ENCODE results near the gene NFIA.

NFIA gene

DNA sequence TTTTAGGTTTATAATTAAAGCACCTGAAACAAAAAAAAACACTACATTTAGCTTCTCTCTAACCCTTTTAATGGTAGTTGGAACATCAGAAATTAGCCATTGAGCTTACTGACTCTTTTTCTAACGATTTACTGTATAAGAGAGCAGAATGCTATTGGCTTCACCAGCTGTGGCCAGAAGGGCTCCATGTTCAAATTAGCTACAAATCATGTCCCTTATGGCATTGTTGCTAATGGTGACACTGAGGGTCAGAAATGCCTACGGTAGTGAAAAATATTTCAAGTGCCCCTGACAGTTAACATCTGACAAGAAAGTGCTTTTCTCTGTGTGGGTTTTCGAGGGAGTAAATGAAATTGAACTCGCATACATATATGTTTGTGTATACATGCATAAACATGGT is 232.7 kb downstream of the NFIA start:
- DNase-seq: no peak

DNA sequence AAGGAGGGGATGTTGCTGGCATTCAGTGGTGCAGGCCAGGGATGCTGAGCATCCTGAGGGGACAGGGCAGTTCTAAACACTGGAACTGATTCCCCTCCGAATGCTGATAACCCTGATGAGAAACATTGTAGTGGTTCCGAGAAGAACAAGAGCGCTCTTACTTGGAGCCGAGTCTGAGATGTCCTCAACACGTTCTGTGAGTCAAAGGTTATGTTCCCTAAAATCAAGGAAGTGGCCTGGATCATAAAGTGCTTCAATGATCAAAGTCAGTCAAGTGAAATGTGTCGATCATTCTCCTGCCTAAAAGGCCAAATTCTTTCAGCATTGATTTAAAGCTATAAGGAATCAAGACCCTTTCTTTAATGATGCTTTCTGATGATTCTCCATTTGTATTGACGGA is 234.1 kb downstream of the NFIA start:
- DNase-seq: no peak

DNA sequence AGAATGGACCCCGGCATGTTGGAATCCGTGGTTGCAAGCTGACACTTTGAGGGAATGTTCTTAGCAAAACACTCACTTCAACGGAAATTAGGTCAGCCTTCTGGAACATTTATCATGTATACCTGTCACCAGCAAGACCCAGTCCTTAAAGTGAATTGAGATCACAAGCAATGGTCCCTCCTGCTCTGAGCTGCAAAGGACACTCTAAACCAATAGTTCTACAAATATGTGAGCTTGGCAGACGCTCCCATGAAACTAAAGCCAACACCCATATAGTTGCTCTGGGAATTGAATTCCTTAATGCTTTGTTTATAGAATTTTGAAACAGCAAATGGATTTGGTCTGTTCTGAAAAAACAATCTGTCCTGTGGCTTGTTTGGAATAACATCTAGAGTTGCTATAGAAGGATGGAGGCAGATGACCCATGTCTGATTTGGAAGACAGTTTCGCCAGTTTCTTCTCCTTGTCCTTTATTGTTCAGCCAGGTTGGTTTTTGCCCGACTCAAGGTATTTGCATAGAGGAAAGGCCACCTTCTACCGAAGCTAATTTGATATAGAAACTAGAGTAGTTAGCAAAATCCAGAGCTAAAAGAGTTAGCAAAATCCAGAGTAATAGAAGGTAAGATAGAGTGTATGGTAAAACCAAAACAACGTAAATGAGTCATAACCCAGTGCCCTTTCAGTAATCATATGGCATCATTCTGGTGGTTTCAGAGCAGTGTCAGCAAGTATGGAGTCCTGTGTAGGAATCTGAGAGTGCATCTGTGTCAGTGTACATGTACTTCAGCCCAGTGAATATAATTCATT is 236.2 kb downstream of the NFIA start:
- DNase-seq: no peak

DNA sequence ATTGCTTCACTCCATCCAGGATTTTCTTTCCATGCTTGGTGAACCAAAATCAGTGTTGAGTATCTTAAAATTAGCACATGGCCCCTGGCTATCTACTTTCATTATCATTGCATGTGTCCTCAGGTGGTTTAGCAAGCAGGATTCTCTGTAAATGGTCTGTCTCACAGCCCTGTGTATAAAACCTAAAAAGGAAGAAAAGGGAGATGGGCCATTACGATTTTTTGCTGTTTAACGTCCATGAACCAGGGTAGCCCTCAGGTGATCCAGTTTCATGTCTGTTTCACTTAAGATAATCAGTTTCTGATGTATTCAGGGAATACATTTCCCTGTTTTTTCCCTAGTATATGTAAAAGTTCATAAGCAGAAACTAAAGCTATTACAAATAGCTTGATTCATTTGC is 238.2 kb downstream of the NFIA start:
- no peak for DNase-seq

DNA sequence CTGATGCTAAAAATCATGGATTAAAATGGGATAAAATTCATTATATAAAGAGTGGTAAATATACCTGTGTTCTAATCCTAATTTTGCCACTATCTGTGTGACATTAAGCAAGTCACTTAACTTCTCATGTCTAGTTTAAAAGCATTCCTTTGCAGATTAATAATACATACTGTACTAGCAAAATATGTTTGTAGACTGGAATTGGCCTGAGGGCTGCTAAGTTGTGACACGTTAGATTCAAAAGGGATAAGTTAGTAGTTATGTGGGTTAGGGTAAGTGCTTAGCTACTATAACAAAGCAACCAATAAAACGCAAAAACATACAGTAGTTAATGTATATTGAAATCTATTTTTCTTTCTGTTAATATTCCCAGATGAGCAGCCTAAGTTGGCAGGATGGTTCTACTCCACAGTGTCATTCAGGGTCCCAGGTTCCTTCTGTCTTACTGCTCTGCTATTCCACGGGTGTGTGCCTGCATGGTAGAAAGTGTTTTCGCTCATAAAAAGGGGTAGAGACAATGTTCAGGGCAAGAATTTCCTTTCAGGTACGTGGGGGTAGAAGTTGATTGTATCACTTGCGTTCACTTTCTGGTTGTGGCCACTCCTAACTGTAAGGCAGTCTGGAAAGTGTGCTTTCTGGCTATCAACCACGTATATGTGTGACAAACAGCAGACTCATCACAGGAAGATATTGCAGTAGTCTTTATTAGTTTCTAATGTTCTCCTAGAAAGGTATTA is 239.8 kb downstream of the NFIA start:
- DNase-seq: no peak

GRCh38 chr1:61322769-61323168 is 240.4 kb downstream of the NFIA start:
- DNase-seq: no peak

GRCh38 chr1:61323681-61324328 is 241.4 kb downstream of the NFIA start:
- no peak for DNase-seq

DNA sequence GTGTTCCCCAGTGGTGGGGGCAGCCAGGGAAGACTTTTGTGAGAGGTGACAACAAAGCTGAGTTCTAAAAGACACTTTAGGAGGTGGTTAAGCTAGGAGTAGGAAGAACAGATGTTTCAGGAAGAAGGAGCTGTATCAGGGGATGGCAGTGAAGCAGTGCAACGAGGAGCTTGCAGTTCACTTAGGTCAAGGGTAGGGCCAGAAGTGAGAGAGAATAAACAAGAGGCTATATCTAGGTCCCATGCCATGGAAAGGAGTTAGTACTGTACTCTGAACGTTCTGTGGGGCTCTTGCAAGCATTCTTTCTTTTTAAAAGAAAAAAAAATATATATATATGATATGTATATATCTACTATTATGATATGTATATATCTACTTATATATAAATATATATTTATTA is 244.4 kb downstream of the NFIA start:
- no peak for DNase-seq

- DNase-seq: no peak
Measured at GRCh38 chr1:61327436-61327835, 245.1 kb downstream of the NFIA start.

DNA sequence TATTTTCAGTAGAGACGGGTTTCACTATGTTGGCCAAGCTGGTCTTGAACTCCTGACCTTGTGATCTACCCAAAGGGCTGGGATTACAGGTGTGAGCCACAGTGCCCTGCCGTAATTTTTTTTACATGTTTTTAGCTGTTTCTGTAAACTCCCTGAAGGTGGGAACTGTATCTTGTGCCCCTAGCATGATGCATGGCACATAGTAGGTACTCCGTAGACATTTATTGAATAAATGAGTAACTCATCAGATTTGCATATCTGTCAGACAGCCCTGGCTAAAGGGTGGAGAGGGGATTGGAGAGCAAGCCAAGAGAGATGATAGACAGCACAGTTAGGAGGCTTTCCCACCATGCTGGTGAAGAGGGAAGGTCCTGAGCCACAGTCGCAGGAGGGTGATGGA is 247.2 kb downstream of the NFIA start:
- no peak for DNase-seq

DNA sequence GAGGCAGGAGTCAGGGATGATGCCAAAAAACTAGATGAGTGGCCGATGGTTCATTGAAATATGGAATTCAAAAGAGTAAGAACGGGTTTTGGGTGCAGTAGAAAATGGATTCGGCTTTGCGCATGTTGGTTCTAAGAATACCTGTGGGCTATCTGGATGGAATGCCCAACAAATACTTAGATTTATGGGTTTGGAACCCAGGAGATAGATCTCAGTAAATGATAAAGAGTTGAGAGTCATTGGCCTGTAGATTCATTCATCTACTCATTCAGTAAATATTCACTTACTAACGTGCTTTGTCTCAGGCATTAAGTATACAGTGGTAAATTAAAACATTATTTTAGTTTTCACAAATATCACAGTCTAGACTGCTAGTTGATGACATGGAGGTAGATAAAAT is 247.7 kb downstream of the NFIA start:
- DNase-seq: no peak

DNA sequence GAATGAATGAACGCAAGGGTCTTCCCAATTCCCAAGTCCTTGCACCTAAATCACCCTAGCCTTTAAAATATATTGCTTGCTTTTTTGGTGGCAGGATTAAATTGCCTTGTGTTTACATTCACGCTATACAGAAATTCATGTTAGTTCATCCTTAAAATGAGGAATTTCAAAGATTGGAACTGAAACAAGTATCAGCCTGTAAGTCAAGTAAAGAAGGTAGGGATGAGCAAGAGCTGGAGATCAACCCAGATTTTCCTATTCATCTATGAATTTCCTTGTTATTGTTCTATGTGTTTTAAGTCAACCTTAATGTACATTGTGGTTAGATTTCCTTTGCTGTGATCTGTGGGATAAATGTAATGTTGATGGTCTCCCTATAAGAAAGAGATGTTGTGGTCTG is 248.2 kb downstream of the NFIA start:
- DNase-seq: no peak

DNA sequence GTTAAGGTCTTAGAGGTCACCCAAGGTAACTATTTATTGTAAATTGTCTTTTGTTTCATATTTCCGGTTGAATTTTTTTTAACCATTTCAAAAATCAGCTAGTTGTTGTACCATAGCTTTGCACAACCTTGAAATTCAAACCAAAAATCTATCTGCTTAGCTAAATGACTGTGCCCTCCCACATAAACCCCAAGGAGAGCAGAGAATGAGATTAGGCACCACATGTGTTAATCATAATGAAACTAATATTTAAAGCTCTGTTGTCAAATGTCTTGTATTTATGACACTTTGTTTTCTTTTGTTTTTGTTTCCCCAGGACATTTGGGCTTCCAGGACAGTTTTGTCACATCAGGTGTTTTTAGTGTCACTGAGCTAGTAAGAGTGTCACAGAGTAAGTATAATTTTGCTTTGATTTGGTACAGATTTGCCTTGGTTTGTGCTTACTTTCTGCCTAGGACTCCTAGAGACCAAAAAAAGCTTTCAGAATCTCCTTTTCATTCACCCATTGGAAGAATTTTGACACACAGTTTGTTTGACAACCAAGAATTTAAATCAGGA is 249.9 kb downstream of the NFIA start:
- no peak for DNase-seq

DNA sequence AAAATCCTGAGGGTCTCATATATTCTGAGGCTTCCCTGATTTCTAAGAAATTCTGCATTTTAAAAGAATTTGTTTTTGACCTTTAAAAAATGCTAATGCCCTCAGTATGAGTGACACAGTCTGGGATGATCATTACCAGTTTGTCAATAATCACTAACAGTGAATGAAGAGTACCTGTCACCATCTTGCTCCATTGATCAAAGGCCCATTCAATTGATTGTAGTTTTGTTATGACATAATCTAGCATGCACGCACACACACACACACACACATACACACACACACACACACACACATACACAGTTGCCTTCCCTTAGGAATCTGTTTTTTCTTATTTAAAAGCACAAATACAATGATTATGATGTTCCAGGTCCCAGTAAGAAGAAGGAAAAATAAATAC is 250.4 kb downstream of the NFIA start:
- no peak for DNase-seq

GRCh38 chr1:61334718-61335589 is 252.6 kb downstream of the NFIA start:
- no peak for DNase-seq

DNA sequence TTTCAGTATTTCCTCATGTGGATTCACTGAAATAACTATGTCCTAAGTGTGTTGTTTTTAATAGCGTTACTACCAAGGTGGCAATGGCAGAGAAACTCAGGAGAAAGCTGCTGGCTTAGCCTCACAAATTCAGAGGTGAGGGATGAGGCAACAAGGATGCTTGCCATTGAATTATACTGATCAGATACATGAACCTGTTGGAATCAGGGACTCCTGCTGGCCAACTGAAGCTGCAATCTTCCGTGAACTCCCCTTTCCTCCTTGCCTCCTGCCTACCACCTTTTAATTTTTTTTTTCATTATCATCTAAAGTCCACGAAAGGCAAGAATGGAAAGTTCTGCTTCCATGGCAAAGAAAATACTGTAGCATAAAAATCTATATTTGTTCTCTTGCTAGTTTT is 254.7 kb downstream of the NFIA start:
- no peak for DNase-seq

GRCh38 chr1:61337441-61337951 is 255.1 kb downstream of the NFIA start:
- DNase-seq: no peak

DNA sequence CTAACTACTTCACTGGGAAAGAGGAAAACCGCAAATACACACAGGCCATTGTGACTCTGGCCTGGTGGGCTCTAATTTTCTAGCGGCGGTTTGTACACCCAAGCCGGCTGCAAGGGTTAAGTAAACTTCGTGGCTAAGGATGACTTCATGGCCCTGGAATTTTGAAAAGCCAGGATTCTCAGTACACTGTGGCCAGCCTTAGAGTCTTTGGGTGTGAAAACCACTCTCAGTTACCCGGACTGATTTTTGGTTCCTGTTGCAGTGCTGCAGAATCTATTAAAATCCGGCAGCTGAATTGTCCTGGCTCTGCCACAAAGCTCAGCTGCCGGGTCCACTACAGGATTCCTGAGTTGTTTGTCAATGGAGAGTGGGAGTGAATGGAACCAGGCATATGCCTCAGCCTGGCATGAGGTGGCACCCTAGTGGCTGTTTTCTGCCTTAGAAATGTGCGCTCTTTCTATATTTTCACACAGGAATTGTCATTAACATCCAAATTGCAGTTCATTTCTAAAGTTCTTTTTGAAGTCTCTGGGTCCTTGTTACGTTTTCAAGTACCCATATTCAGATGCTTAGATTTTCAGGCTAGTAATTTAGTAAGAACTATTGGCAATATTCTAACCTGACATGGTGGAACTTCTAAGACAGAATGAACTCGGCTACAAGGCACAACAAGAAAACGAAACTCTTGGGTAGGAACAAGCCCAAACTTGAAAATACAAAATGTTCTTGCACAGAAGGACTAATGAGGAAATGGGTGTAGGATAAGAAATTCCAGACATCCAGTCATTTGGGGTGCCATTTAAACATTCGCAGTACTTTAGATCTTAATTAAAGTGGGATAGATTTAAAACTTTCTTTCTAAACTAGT is 255.9 kb downstream of the NFIA start:
- no peak for DNase-seq

- no peak for DNase-seq
Measured at GRCh38 chr1:61338899-61339298, 256.5 kb downstream of the NFIA start.

GRCh38 chr1:61341426-61341825 is 259.1 kb downstream of the NFIA start:
- no peak for DNase-seq

DNA sequence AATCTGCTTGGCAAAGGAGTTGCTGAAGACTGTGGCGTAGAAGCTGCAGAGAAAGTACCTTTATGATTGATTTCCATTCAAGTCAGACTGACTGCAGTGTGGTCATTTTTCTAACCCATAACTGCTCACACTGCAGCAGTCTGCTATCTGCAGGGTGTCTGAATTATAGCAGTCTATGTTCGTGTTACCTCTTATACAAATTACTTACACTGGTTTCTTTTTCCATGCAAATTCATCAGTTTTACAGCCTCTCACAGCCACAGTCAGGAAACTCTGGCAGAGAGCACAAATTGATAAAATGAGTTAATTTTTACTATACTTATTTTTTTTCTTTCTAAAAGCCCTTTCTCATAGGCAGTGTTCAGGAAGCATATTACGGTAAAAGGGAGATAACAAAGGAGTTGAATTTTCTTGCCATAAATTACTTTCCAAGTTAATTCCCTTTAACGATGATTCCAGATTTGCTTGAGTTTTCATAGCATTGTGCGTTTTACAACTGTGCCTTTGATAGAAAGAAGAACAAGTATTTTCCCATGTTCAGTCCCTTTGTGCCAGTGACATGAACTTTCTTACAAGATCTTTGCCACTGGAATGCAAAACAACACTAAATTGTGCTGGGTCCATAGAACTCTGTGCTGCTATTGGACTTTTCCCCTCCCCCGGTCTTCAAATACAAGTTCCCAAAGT is 261.5 kb downstream of the NFIA start:
- DNase-seq: no peak

Data from stimulated activated CD4-positive, alpha-beta T cell treated with anti-CD3 and anti-CD28 coated beads, Interleukin-2, amount 100 ng/mL, for 48 hours (primary cell).